Stimulated activated CD8-positive, alpha-beta memory T cell treated with anti-CD3 and anti-CD28 coated beads, Interleukin-12 subunit alpha, Interleukin-12 subunit beta, amount 100 ng/mL, for 4 hours (primary cell): ENCODE data around the gene ALAS1.
A peak's percentile ranks its signal among the peaks of the same experiment; 100 is the strongest.

Experiments
- DNase-seq: peaks from one replicate; pipeline ENCODE4 v3.0.0-alpha.2; 2020; ENCODE audit warnings: low read depth

ALAS1 gene

GRCh38 chr3:52221141-52221562, 23.2 kb downstream of the ALAS1 start:
- DNase-seq, result no peak

GRCh38 chr3:52221563-52222318, 23.8 kb downstream of the ALAS1 start:
- no peak for DNase-seq

GRCh38 chr3:52222319-52223221, 24.6 kb downstream of the ALAS1 start:
- DNase-seq, result no peak

- no peak for DNase-seq
These were observed 25.8 kb downstream of the ALAS1 start for GRCh38 chr3:52223449-52224408.

- no peak for DNase-seq
These were observed 27.7 kb downstream of the ALAS1 start, which contains the start of gene TLR9 for GRCh38 chr3:52225452-52226228. Gene TLR9, minus strand, starts transcription at chr3:52225645. Its CDS starts 116 bp downstream, at chr3:52225529.

GRCh38 chr3:52226229-52226817, 28.4 kb downstream of the ALAS1 start:
- no peak for DNase-seq

GRCh38 chr3:52227117-52227516, 29.2 kb downstream of the ALAS1 start:
- no peak for DNase-seq

- no peak for DNase-seq
These were observed 29.8 kb downstream of the ALAS1 start for GRCh38 chr3:52227766-52228165.

- no peak for DNase-seq
These were observed 30.3 kb downstream of the ALAS1 start for GRCh38 chr3:52228266-52228665.

- no peak for DNase-seq
These were observed 30.9 kb downstream of the ALAS1 start for GRCh38 chr3:52228751-52229291.

- DNase-seq, result no peak
These were observed 31.7 kb downstream of the ALAS1 start for GRCh38 chr3:52229656-52230055.

GRCh38 chr3:52230461-52230860, 32.5 kb downstream of the ALAS1 start:
- DNase-seq, result no peak

GRCh38 chr3:52230889-52231499, 33.0 kb downstream of the ALAS1 start:
- DNase-seq, result no peak

- peak; percentile 74 for DNase-seq
These were observed 33.7 kb downstream of the ALAS1 start for GRCh38 chr3:52231502-52232278.

- no peak for DNase-seq
These were observed 34.5 kb downstream of the ALAS1 start for GRCh38 chr3:52232279-52233107.

GRCh38 chr3:52233108-52233591, 35.2 kb downstream of the ALAS1 start:
- DNase-seq, result no peak

- no peak for DNase-seq
These were observed 36.0 kb downstream of the ALAS1 start for GRCh38 chr3:52233968-52234367.
